A673 (cell line): Measurements from ENCODE around the gene MEP1A. TPM values are rescaled to one million over a fixed set of nuclear protein-coding genes. Genes with fewer than 3 reads are reported as not detected.

Source experiments
- BruUV-seq: library from RNA; stranded (reverse); fragments of 400-500 nt; replicated peaks from 2 replicates; lab custom pipeline; 2021; lab: Mats Ljungman, UMichigan
- CTCF ChIA-PET: fragments of 300-600 bp; sonication (Branson Sonifier 250); formaldehyde crosslinking; loops from one replicate; lab custom pipeline; 2022; ENCODE audit warnings: antibody characterized with exemption; lab: Charles Lee
- POLR2A ChIA-PET: fragments of 300-600 bp; sonication (Branson Sonifier 250); formaldehyde crosslinking; loops from one replicate; lab custom pipeline; 2022; ENCODE audit warnings: antibody characterized with exemption; ENCODE audit not compliant: low non-redundant PET; lab: Charles Lee
- DNase-seq: peaks from one replicate; pipeline ENCODE4 v3.0.0-alpha.2; 2015; ENCODE audit warnings: low spot score
- H3K27ac ChIP-seq: fragments of 200-600 bp; sonication (generic); 2 replicates; pipeline ENCODE4 v1.5.1; 2016; ENCODE audit warnings: mixed run types, low read depth, mild to moderate bottlenecking, mixed read lengths, antibody characterized with exemption, low read length; ENCODE audit not compliant: poor library complexity, severe bottlenecking
- H3K27me3 ChIP-seq: fragments of 200-600 bp; sonication (generic); replicated peaks from 2 replicates; pipeline ENCODE4 v1.6.1; 2017; ENCODE audit warnings: mixed run types, low read depth, mild to moderate bottlenecking, mixed read lengths, antibody characterized with exemption, low read length; ENCODE audit not compliant: insufficient read depth, poor library complexity
- H3K36me3 ChIP-seq: fragments of 200-600 bp; sonication (generic); 2 replicates; pipeline ENCODE4 v1.6.1; 2016; ENCODE audit warnings: mixed run types, mild to moderate bottlenecking, mixed read lengths, antibody characterized with exemption, low read length; ENCODE audit not compliant: insufficient read depth, poor library complexity, severe bottlenecking
- H3K4me1 ChIP-seq: fragments of 200-600 bp; sonication (generic); 2 replicates; pipeline ENCODE4 v1.6.1; 2017; ENCODE audit warnings: mixed run types, mild to moderate bottlenecking, mixed read lengths, antibody characterized with exemption, low read length; ENCODE audit not compliant: insufficient read depth, poor library complexity, severe bottlenecking
- H3K4me3 ChIP-seq: fragments of 200-600 bp; sonication (generic); 2 replicates; pipeline ENCODE4 v1.5.1; 2016; ENCODE audit warnings: low read depth, mixed run types, mild to moderate bottlenecking, mixed read lengths, low read length; ENCODE audit not compliant: poor library complexity, severe bottlenecking
- H3K9me3 ChIP-seq: fragments of 200-600 bp; sonication (generic); 2 replicates; pipeline ENCODE4 v1.6.1; 2016; ENCODE audit warnings: mixed run types, low read depth, mild to moderate bottlenecking, mixed read lengths, antibody characterized with exemption, low read length; ENCODE audit not compliant: poor library complexity, severe bottlenecking
- EZH2 ChIP-seq: fragments of 200-600 bp; sonication (generic); IDR thresholded peaks from 2 replicates; pipeline ENCODE4 v1.6.1; 2017; ENCODE audit warnings: borderline replicate concordance, low read depth, mild to moderate bottlenecking, mixed read lengths, antibody characterized with exemption, low read length; ENCODE audit not compliant: poor library complexity, severe bottlenecking
- intact Hi-C: fragments of 100-400 bp; cut with micrococcal nuclease; formaldehyde crosslinking; loops from one replicate; pipeline ENCODE4 v1.10.0; 2022; ENCODE audit not compliant: unreplicated experiment
- total RNA-seq: library from RNA; stranded (reverse); gene quantifications from 2 replicates; pipeline ENCODE4 v1.2.3, GENCODE V29; 2021
- TF ChIP-seq, protein P1 (sequence below): fragments of 300-800, 200-600 bp; sonication (generic); conservative IDR thresholded peaks from 2 replicates; pipeline ENCODE4 v1.5.1; 2017; ENCODE audit warnings: low read depth, mild to moderate bottlenecking, antibody characterized with exemption, low read length, moderate library complexity, mixed read lengths

Gene MEP1A
- total RNA-seq, 1 experiment from 2014 or later: not detected

DNA sequence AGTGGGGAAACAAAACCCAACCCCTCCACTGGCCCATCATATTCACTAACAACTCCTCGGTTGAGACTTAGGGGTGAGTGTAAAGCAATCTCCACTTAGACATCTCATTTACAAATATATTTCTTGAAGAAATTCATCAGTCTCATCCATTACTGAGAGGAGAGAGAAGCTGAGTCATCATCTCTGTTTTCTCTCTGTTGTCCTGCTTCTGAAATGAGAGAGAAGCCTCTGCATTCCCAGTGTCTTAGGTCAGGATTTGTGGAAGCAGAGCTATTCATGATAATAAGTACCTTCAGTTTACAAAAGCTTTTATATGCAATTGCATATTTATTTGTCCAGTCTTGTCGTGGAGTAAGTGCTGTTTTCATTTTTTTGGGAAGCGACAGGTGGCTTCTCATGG, 879 bp downstream of the MEP1A start:
- CTCF ChIA-PET: no interaction called here
- no peak for TF ChIP-seq EZH2
- TF ChIP-seq, protein P1, sequence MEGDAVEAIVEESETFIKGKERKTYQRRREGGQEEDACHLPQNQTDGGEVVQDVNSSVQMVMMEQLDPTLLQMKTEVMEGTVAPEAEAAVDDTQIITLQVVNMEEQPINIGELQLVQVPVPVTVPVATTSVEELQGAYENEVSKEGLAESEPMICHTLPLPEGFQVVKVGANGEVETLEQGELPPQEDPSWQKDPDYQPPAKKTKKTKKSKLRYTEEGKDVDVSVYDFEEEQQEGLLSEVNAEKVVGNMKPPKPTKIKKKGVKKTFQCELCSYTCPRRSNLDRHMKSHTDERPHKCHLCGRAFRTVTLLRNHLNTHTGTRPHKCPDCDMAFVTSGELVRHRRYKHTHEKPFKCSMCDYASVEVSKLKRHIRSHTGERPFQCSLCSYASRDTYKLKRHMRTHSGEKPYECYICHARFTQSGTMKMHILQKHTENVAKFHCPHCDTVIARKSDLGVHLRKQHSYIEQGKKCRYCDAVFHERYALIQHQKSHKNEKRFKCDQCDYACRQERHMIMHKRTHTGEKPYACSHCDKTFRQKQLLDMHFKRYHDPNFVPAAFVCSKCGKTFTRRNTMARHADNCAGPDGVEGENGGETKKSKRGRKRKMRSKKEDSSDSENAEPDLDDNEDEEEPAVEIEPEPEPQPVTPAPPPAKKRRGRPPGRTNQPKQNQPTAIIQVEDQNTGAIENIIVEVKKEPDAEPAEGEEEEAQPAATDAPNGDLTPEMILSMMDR: no peak
- H3K9me3 ChIP-seq: no peaks in the 10 kb centered on the region
- intact Hi-C loops: no loop called here
- H3K27ac ChIP-seq: no peak overlapping the region
- BruUV-seq: no TSS peak
- peaks cover 7% of the 10 kb centered on the region for H3K27me3 ChIP-seq
- POLR2A ChIA-PET: no interaction called here
- DNase-seq: no peak
- H3K36me3 ChIP-seq: no peaks in the 10 kb centered on the region
- no peak overlapping the region for H3K4me3 ChIP-seq
- no peaks in the 10 kb centered on the region for H3K4me1 ChIP-seq

DNA sequence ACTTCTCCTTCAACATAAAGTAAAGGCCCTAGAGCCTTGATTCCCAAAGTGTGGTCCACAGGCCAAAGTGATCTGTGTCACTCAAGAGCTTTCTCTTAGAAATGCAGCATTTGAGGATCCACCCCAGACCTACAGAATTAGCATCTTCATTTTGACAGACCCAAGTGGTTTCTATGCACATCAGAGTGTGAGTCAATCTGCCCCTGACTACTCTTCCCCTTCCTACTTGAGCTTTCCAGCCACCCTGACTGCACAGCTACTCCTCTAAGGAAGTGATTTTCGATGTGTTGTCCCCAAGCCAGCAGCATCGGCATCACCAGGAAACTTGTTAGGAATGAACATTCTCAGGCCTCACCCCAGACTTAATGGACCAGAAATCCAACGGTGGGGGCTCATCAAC, 2.6 kb downstream of the MEP1A start:
- intact Hi-C loops: no loop called here
- no peaks in the 10 kb centered on the region for H3K4me1 ChIP-seq
- no peak overlapping the region for H3K4me3 ChIP-seq
- no peaks in the 10 kb centered on the region for H3K9me3 ChIP-seq
- ChIA-PET CTCF (no interaction called here), POLR2A (no interaction called here)
- H3K36me3 ChIP-seq: no peaks in the 10 kb centered on the region
- no peak overlapping the region for H3K27ac ChIP-seq
- BruUV-seq: no TSS peak
- peaks cover 7% of the 10 kb centered on the region for H3K27me3 ChIP-seq
- DNase-seq: no peak
- no peak for TF ChIP-seq EZH2
- TF ChIP-seq, protein P1: no peak

DNA sequence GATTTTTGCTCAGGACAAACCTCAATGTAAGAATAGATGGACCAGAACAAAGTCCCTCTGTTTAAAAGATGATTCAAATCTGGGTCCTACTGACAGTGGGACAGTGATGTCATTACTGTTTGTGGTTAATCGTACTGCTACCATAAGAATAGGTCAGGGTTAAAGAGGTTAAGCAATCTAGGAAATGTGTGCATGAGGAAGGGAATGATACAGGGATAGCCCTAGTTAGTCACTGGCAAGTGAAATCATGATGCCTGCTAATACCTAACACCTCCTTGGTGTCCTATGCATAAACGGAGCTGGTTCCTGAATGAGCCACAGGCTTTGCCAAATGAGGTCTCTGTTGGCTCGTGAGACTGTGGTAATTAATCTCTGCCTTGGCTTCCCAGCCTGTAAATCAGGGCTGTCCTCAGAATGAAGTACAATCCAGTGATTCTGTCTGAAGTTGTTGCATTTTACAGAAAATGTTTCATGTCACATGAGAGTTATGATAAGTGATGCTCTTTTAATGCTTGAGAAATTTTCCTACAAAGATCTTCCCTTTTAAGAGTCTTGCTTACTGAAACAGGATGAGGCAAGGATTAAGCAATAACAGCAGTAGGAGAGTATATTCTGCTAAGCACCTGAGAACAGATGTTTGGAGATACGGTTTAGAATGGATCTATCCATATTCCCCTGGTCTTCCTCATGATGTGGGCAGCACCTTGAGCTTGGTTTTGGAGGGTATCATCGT, 3.8 kb downstream of the MEP1A start:
- intact Hi-C loops: no loop called here
- H3K27me3 ChIP-seq: peaks cover 7% of the 10 kb centered on the region
- BruUV-seq: no TSS peak
- H3K27ac ChIP-seq: no peak overlapping the region
- H3K4me3 ChIP-seq: no peak overlapping the region
- no peak for TF ChIP-seq EZH2
- TF ChIP-seq, protein P1: no peak
- no peaks in the 10 kb centered on the region for H3K4me1 ChIP-seq
- H3K36me3 ChIP-seq: no peaks in the 10 kb centered on the region
- ChIA-PET POLR2A (no interaction called here), CTCF (no interaction called here)
- DNase-seq: no peak
- H3K9me3 ChIP-seq: no peaks in the 10 kb centered on the region
